Spinal cord (tissue), 10 donors: Measurements from ENCODE around the gene TBC1D24. TPM values are rescaled to one million over a fixed set of nuclear protein-coding genes. Genes with fewer than 3 reads are reported as not detected.
"Not testable (repeated sequence)": the region's sequence is repeated elsewhere in the genome, so short reads cannot be mapped to it uniquely, and the experiment has no call there.

Source experiments
- DNase-seq, 6 donors: peaks; one replicate each; pipeline versions ENCODE4 v3.0.0 to v3.0.0-alpha.2; 2013 to 2015; ENCODE audit warnings: low spot score in 6 of 6, low read depth in 4 of 6
- H3K27ac ChIP-seq: one replicate; pipeline ENCODE4 v1.5.1; 2013; ENCODE audit warnings: low read depth, low read length, control low read depth
- H3K27me3 ChIP-seq: one replicate; pipeline ENCODE4 v1.6.1; 2013; ENCODE audit warnings: low read length; ENCODE audit not compliant: control insufficient read depth, insufficient read depth
- H3K36me3 ChIP-seq: one replicate; pipeline ENCODE4 v1.6.1; 2013; ENCODE audit warnings: low read length; ENCODE audit not compliant: control insufficient read depth, insufficient read depth
- H3K4me1 ChIP-seq: one replicate; pipeline ENCODE4 v1.6.1; 2013; ENCODE audit warnings: low read length; ENCODE audit not compliant: control insufficient read depth, insufficient read depth
- H3K4me3 ChIP-seq: one replicate; pipeline ENCODE4 v1.5.1; 2013; ENCODE audit warnings: low read depth, low read length, control low read depth
- H3K9me3 ChIP-seq: one replicate; pipeline ENCODE4 v1.6.1; 2013; ENCODE audit warnings: low read length; ENCODE audit not compliant: control insufficient read depth, insufficient read depth
- WGBS: methylation state at CpG from one replicate; pipeline ENCODE4 v1.1.5; 2013; ENCODE audit warnings: missing lambda C conversion rate; ENCODE audit not compliant: insufficient coverage; 5-methylcytosine and 5-hydroxymethylcytosine counted together
- polyA plus RNA-seq, 2 donors: library from polyadenylated mRNA; unstranded; fragments of 120-200 nt; gene quantifications; one replicate each; pipeline ENCODE4 v1.2.1, GENCODE V29; 2013; ENCODE audit not compliant: insufficient read length in 2 of 2
- small RNA-seq: library from RNA; depleted of rRNA; stranded (forward); fragments of <200 nt; gene quantifications from one replicate; pipeline ENCODE3, GENCODE V24; 2014; ENCODE audit warnings: low replicate concordance
- total RNA-seq, 2 donors: library from RNA; depleted of rRNA in 1 of 2; stranded (reverse); fragments of 120-200 nt in 1 of 2; fragments of >200 nt in 1 of 2; gene quantifications; one replicate each; pipeline versions ENCODE4 v1.2.3 to v1.2.4, GENCODE V29; 2013 to 2014
- donor health status: healthy.

Gene TBC1D24
- total and polyA plus RNA-seq, 4 donors: 22.2 to 64.2 (median 35.4) TPM

GRCh38 chr16:2551420-2551889 is 76.5 kb downstream of the TBC1D24 start:
- WGBS: 60% methylated on average over 1 of the region's 17 CpGs
- H3K4me1 ChIP-seq, H3K4me3 ChIP-seq, DNase-seq, H3K27ac ChIP-seq, H3K9me3 ChIP-seq, H3K27me3 ChIP-seq, H3K36me3 ChIP-seq: not testable (repeated sequence)

DNA sequence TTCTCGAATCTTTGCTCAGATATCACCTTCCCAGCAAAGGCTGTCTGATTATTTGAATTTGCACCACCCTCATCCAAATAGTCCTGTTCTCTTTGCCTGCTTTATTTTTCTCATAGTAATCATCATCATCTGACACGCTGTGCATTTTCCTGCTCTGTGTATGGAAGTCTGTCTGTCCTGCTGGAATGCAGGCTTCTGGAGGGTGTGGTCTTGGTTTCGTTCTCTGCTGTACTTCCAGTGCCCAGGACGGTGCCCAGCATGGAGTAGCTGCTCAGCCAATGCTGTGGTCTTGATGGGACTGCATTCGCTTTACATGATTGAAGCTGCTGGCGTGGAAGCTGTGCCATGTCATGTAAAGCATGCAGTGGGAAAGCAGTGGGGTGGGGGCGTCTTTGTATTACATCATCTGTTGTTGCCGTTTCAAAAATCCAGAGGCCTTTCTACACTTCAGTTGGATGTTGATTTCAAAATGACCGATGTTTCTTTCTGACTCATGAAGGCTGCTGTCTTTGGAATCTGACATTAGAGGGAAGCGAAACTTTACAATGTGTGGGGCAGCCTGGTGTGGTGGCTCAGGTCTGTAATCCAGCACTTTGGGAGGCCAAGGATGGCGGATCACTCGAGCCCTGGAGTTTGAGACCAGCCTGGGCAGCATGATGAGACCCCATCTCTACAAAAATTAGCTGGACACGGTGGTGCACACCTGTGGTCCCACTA is 79.9 kb downstream of the TBC1D24 start:
- WGBS: no CpG with 5 or more reads among the region's 13 CpGs
- not testable (repeated sequence) for H3K4me3 ChIP-seq

More for the DNA sequence above, 79.9 kb downstream of the TBC1D24 start:
- not testable (repeated sequence) for DNase-seq, H3K9me3 ChIP-seq, H3K4me1 ChIP-seq, H3K27ac ChIP-seq, H3K36me3 ChIP-seq, H3K27me3 ChIP-seq

Small RNA genes lying within 50 kb of the gene (small RNA-seq; reads per million reads assigned to genes)
- not detected for gene AC093525.1
- gene MIR3178: 0.06 reads per million
- gene MIR6768: not detected

Other genes with a start within 250 kb of the TBC1D24 start
- 1 to 10 TPM; 1.9 to 2.6 TPM for gene DNASE1L2, start 238.7 kb upstream of the TBC1D24 start, total RNA-seq
- gene DNASE1L2, start 238.7 kb upstream of the TBC1D24 start, polyA plus RNA-seq: 1 to 10 TPM; 5.2 to 6.1 TPM
- 10 to 100 TPM; 18.8 to 52.6 TPM for gene ECI1, start 223.5 kb upstream of the TBC1D24 start, total RNA-seq
- 10 to 100 TPM; 55.3 to 58.9 TPM for gene ECI1, start 223.5 kb upstream of the TBC1D24 start, polyA plus RNA-seq
- 100 to 1,000 TPM in 1 of 2 donors, 10 to 100 TPM in 1; 72.7 to 109 TPM for gene RNPS1, start 207.0 kb upstream of the TBC1D24 start, total RNA-seq
- gene RNPS1, start 207.0 kb upstream of the TBC1D24 start, polyA plus RNA-seq: 100 to 1,000 TPM; 265 to 285 TPM
- 10 to 100 TPM; 34.3 to 61.0 TPM for gene ABCA3, start 134.4 kb upstream of the TBC1D24 start, total RNA-seq
- 10 to 100 TPM; 87.9 to 88.5 TPM for gene ABCA3, start 134.4 kb upstream of the TBC1D24 start, polyA plus RNA-seq
- 1 to 10 TPM; 7.6 to 8.9 TPM for gene CCNF, start 45.7 kb upstream of the TBC1D24 start, total RNA-seq
- 10 to 100 TPM; 10.4 to 11.6 TPM for gene CCNF, start 45.7 kb upstream of the TBC1D24 start, polyA plus RNA-seq
- 1 to 10 TPM; 4.4 to 8.0 TPM for gene TEDC2, start 15.0 kb upstream of the TBC1D24 start, total RNA-seq
- 10 to 100 TPM; 12.0 to 12.1 TPM for gene TEDC2, start 15.0 kb upstream of the TBC1D24 start, polyA plus RNA-seq
- gene NTN3, start 3.8 kb upstream of the TBC1D24 start, total RNA-seq: 1 to 10 TPM; 1.6 to 3.0 TPM
- 1 to 10 TPM; 3.0 to 3.9 TPM for gene NTN3, start 3.8 kb upstream of the TBC1D24 start, polyA plus RNA-seq
- 10 to 100 TPM; 42.6 to 47.9 TPM for gene ATP6V0C, start 38.8 kb downstream of the TBC1D24 start, total RNA-seq
- gene ATP6V0C, start 38.8 kb downstream of the TBC1D24 start, polyA plus RNA-seq: 100 to 1,000 TPM; 642 to 659 TPM
- 10 to 100 TPM; 15.4 to 38.0 TPM for gene AMDHD2, start 45.2 kb downstream of the TBC1D24 start, total RNA-seq
- gene AMDHD2, start 45.2 kb downstream of the TBC1D24 start, polyA plus RNA-seq: 10 to 100 TPM; 24.2 to 39.1 TPM
- gene CEMP1, start 56.3 kb downstream of the TBC1D24 start, total RNA-seq: under 1 TPM; 0.20 to 0.28 TPM
- 1 to 10 TPM; 6.7 to 8.1 TPM for gene CEMP1, start 56.3 kb downstream of the TBC1D24 start, polyA plus RNA-seq
- 10 to 100 TPM; 31.7 to 37.6 TPM for gene PDPK1, start 62.9 kb downstream of the TBC1D24 start, total RNA-seq
- gene PDPK1, start 62.9 kb downstream of the TBC1D24 start, polyA plus RNA-seq: 10 to 100 TPM; 37.6 to 43.1 TPM
- gene KCTD5, start 207.4 kb downstream of the TBC1D24 start, total RNA-seq: 10 to 100 TPM; 17.4 to 25.7 TPM
- gene KCTD5, start 207.4 kb downstream of the TBC1D24 start, polyA plus RNA-seq: 10 to 100 TPM; 42.4 to 44.3 TPM
- 1 to 10 TPM; 2.1 to 2.5 TPM for gene PRSS27, start 245.1 kb downstream of the TBC1D24 start, total RNA-seq
- 10 to 100 TPM in 1 of 2 donors, 1 to 10 TPM in 1; 9.7 to 11.5 TPM for gene PRSS27, start 245.1 kb downstream of the TBC1D24 start, polyA plus RNA-seq